Measurements from ENCODE around the gene GP1BB. TPM values are rescaled to one million over a fixed set of nuclear protein-coding genes. Genes with fewer than 3 reads are reported as not detected.

The GP1BB gene
- total and polyA plus RNA-seq, 2 experiments from 2014 or later, result 80.9 to 89.4 TPM

- DNase-seq (ENCODE audit: low read depth in 1 of 2, low spot score in 1 of 2), result no peak
- TF ChIP-seq CTCF (IDR thresholded peaks at IDR 0.05; ENCODE audit: low read depth, low read length), result no peak
- Histone ChIP-seq H3K9me3 (ENCODE audit: low read depth) (no peaks in the 10 kb centered on the region), H3K36me3 (no peaks in the 10 kb centered on the region), H3K27me3 (no peaks in the 10 kb centered on the region), H3K4me1 (ENCODE audit: low read depth) (peaks cover 1% of the 10 kb centered on the region), H3K4me3 (no peak overlapping the region), H3K27ac (no peak overlapping the region)
Observed at GRCh38 chr22:19686946-19687345, 36.4 kb upstream of the GP1BB start.

GRCh38 chr22:19687561-19688300, 35.6 kb upstream of the GP1BB start:
- H3K4me1 ChIP-seq (ENCODE audit: low read depth), result peaks cover 3% of the 10 kb centered on the region
- DNase-seq (ENCODE audit: low read depth in 1 of 2, low spot score in 1 of 2), result no peak
- TF ChIP-seq CTCF (IDR thresholded peaks at IDR 0.05; ENCODE audit: low read depth, low read length), result no peak
- no peak overlapping the region for H3K4me3 ChIP-seq
- no peaks in the 10 kb centered on the region for H3K36me3 ChIP-seq
- no peaks in the 10 kb centered on the region for H3K9me3 ChIP-seq (ENCODE audit: low read depth)
- H3K27ac ChIP-seq, result no peak overlapping the region
- no peaks in the 10 kb centered on the region for H3K27me3 ChIP-seq

GRCh38 chr22:19688301-19689290, 34.7 kb upstream of the GP1BB start:
- H3K9me3 ChIP-seq (ENCODE audit: low read depth), result no peaks in the 10 kb centered on the region
- H3K4me1 ChIP-seq (ENCODE audit: low read depth), result peaks cover 3% of the 10 kb centered on the region
- no peak for TF ChIP-seq CTCF (IDR thresholded peaks at IDR 0.05; ENCODE audit: low read depth, low read length)
- H3K4me3 ChIP-seq, result no peak overlapping the region
- H3K27me3 ChIP-seq, result no peaks in the 10 kb centered on the region
- DNase-seq (ENCODE audit: low read depth in 1 of 2, low spot score in 1 of 2), result no peak
- H3K27ac ChIP-seq, result no peak overlapping the region
- no peaks in the 10 kb centered on the region for H3K36me3 ChIP-seq

- Histone ChIP-seq H3K27me3 (no peaks in the 10 kb centered on the region), H3K27ac (no peak overlapping the region), H3K4me1 (ENCODE audit: low read depth) (peaks cover 3% of the 10 kb centered on the region), H3K9me3 (ENCODE audit: low read depth) (no peaks in the 10 kb centered on the region), H3K36me3 (no peaks in the 10 kb centered on the region), H3K4me3 (no peak overlapping the region)
- no peak for TF ChIP-seq CTCF (IDR thresholded peaks at IDR 0.05; ENCODE audit: low read depth, low read length)
- no peak for DNase-seq (ENCODE audit: low read depth in 1 of 2, low spot score in 1 of 2)
Observed at GRCh38 chr22:19689408-19689807, 33.9 kb upstream of the GP1BB start.

- Histone ChIP-seq H3K4me3 (no peak overlapping the region), H3K27me3 (no peaks in the 10 kb centered on the region), H3K4me1 (ENCODE audit: low read depth) (peaks cover 3% of the 10 kb centered on the region), H3K36me3 (no peaks in the 10 kb centered on the region), H3K27ac (no peak overlapping the region), H3K9me3 (ENCODE audit: low read depth) (no peaks in the 10 kb centered on the region)
- no peak for DNase-seq (ENCODE audit: low read depth in 1 of 2, low spot score in 1 of 2)
- TF ChIP-seq CTCF (IDR thresholded peaks at IDR 0.05; ENCODE audit: low read depth, low read length), result no peak
Observed at GRCh38 chr22:19691007-19691720, 32.2 kb upstream of the GP1BB start.
